ENCODE data around the gene PPM1E.
A peak's percentile ranks its signal among the peaks of the same experiment; 100 is the strongest.

PPM1E gene

GRCh38 chr17:58976541-58976940, 220.9 kb downstream of the PPM1E start:
- Histone ChIP-seq H3K9me3 (ENCODE audit: control insufficient read depth, insufficient read depth, low read length) (no peaks in the 10 kb centered on the region), H3K27me3 (ENCODE audit: control insufficient read depth, insufficient read depth, low read length) (no peaks in the 10 kb centered on the region)

GRCh38 chr17:58980706-58981481, 225.2 kb downstream of the PPM1E start:
- Histone ChIP-seq H3K9me3 (ENCODE audit: control insufficient read depth, insufficient read depth, low read length) (no peaks in the 10 kb centered on the region), H3K27me3 (ENCODE audit: control insufficient read depth, insufficient read depth, low read length) (no peaks in the 10 kb centered on the region), H3K4me1 (ENCODE audit: control insufficient read depth, insufficient read depth, low read length) (peaks cover 7% of the 10 kb centered on the region), H3K36me3 (ENCODE audit: control insufficient read depth, insufficient read depth, low read length) (no peaks in the 10 kb centered on the region), H3K9ac (ENCODE audit: low read depth, low read length) (no peak overlapping the region), H3K4me3 (ENCODE audit: low read depth, low read length) (no peak overlapping the region), H3K27ac (ENCODE audit: low read depth, low read length) (no peak overlapping the region)

More at GRCh38 chr17:58976541-58976940, 220.9 kb downstream of the PPM1E start:
- H3K9ac ChIP-seq (ENCODE audit: low read depth, low read length), result no peak overlapping the region
- H3K4me3 ChIP-seq (ENCODE audit: low read depth, low read length), result no peak overlapping the region
- no peaks in the 10 kb centered on the region for H3K36me3 ChIP-seq (ENCODE audit: control insufficient read depth, insufficient read depth, low read length)
- H3K27ac ChIP-seq (ENCODE audit: low read depth, low read length), result no peak overlapping the region
- H3K4me1 ChIP-seq (ENCODE audit: control insufficient read depth, insufficient read depth, low read length), result no peaks in the 10 kb centered on the region

- Histone ChIP-seq H3K27me3 (ENCODE audit: control insufficient read depth, insufficient read depth, low read length) (no peaks in the 10 kb centered on the region), H3K4me3 (ENCODE audit: low read depth, low read length) (no peak overlapping the region), H3K4me1 (ENCODE audit: control insufficient read depth, insufficient read depth, low read length) (peaks cover 18% of the 10 kb centered on the region), H3K9me3 (ENCODE audit: control insufficient read depth, insufficient read depth, low read length) (no peaks in the 10 kb centered on the region), H3K9ac (ENCODE audit: low read depth, low read length) (no peak overlapping the region), H3K27ac (ENCODE audit: low read depth, low read length) (no peak overlapping the region), H3K36me3 (ENCODE audit: control insufficient read depth, insufficient read depth, low read length) (no peaks in the 10 kb centered on the region)
These were observed 227.0 kb downstream of the PPM1E start for GRCh38 chr17:58982626-58983025.

GRCh38 chr17:58985367-58985766, 229.7 kb downstream of the PPM1E start:
- H3K27ac ChIP-seq (ENCODE audit: low read depth, low read length), result no peak overlapping the region
- H3K36me3 ChIP-seq (ENCODE audit: control insufficient read depth, insufficient read depth, low read length), result no peaks in the 10 kb centered on the region
- no peaks in the 10 kb centered on the region for H3K27me3 ChIP-seq (ENCODE audit: control insufficient read depth, insufficient read depth, low read length)
- peaks cover 30% of the 10 kb centered on the region for H3K4me1 ChIP-seq (ENCODE audit: control insufficient read depth, insufficient read depth, low read length)
- no peak overlapping the region for H3K9ac ChIP-seq (ENCODE audit: low read depth, low read length)
- no peak overlapping the region for H3K4me3 ChIP-seq (ENCODE audit: low read depth, low read length)
- no peaks in the 10 kb centered on the region for H3K9me3 ChIP-seq (ENCODE audit: control insufficient read depth, insufficient read depth, low read length)

- no peaks in the 10 kb centered on the region for H3K36me3 ChIP-seq (ENCODE audit: control insufficient read depth, insufficient read depth, low read length)
- H3K27me3 ChIP-seq (ENCODE audit: control insufficient read depth, insufficient read depth, low read length), result no peaks in the 10 kb centered on the region
- H3K27ac ChIP-seq (ENCODE audit: low read depth, low read length), result no peak overlapping the region
- H3K9ac ChIP-seq (ENCODE audit: low read depth, low read length), result no peak overlapping the region
- H3K4me3 ChIP-seq (ENCODE audit: low read depth, low read length), result no peak overlapping the region
- H3K9me3 ChIP-seq (ENCODE audit: control insufficient read depth, insufficient read depth, low read length), result no peaks in the 10 kb centered on the region
- H3K4me1 ChIP-seq (ENCODE audit: control insufficient read depth, insufficient read depth, low read length), result peaks cover 30% of the 10 kb centered on the region
These were observed 230.3 kb downstream of the PPM1E start for GRCh38 chr17:58985971-58986370.

GRCh38 chr17:58989629-58990028, 234.0 kb downstream of the PPM1E start:
- no peaks in the 10 kb centered on the region for H3K36me3 ChIP-seq (ENCODE audit: control insufficient read depth, insufficient read depth, low read length)
- no peak overlapping the region for H3K4me3 ChIP-seq (ENCODE audit: low read depth, low read length)
- no peaks in the 10 kb centered on the region for H3K27me3 ChIP-seq (ENCODE audit: control insufficient read depth, insufficient read depth, low read length)
- no peak overlapping the region for H3K9ac ChIP-seq (ENCODE audit: low read depth, low read length)
- H3K9me3 ChIP-seq (ENCODE audit: control insufficient read depth, insufficient read depth, low read length), result no peaks in the 10 kb centered on the region
- H3K27ac ChIP-seq (ENCODE audit: low read depth, low read length), result no peak overlapping the region
- H3K4me1 ChIP-seq (ENCODE audit: control insufficient read depth, insufficient read depth, low read length), result peaks cover 42% of the 10 kb centered on the region

GRCh38 chr17:58991718-58992331, 236.2 kb downstream of the PPM1E start:
- Histone ChIP-seq H3K9me3 (ENCODE audit: control insufficient read depth, insufficient read depth, low read length) (no peaks in the 10 kb centered on the region), H3K36me3 (ENCODE audit: control insufficient read depth, insufficient read depth, low read length) (peaks cover 9% of the 10 kb centered on the region; the same call in 1 of the 2 replicates), H3K4me3 (ENCODE audit: low read depth, low read length) (no peak overlapping the region), H3K4me1 (ENCODE audit: control insufficient read depth, insufficient read depth, low read length) (peaks cover 32% of the 10 kb centered on the region), H3K27me3 (ENCODE audit: control insufficient read depth, insufficient read depth, low read length) (no peaks in the 10 kb centered on the region), H3K27ac (ENCODE audit: low read depth, low read length) (no peak overlapping the region), H3K9ac (ENCODE audit: low read depth, low read length) (no peak overlapping the region)

GRCh38 chr17:58993311-58993710, 237.7 kb downstream of the PPM1E start:
- no peaks in the 10 kb centered on the region for H3K27me3 ChIP-seq (ENCODE audit: control insufficient read depth, insufficient read depth, low read length)
- no peaks in the 10 kb centered on the region for H3K9me3 ChIP-seq (ENCODE audit: control insufficient read depth, insufficient read depth, low read length)
- H3K9ac ChIP-seq (ENCODE audit: low read depth, low read length), result no peak overlapping the region
- peak overlapping the region; percentile 69 for H3K27ac ChIP-seq (ENCODE audit: low read depth, low read length)
- no peak overlapping the region for H3K4me3 ChIP-seq (ENCODE audit: low read depth, low read length)
- peaks cover 24% of the 10 kb centered on the region for H3K36me3 ChIP-seq (ENCODE audit: control insufficient read depth, insufficient read depth, low read length)
- H3K4me1 ChIP-seq (ENCODE audit: control insufficient read depth, insufficient read depth, low read length), result peaks cover 18% of the 10 kb centered on the region

- Histone ChIP-seq H3K4me1 (ENCODE audit: control insufficient read depth, insufficient read depth, low read length) (peaks cover 13% of the 10 kb centered on the region; the same call in 1 of the 2 replicates), H3K27ac (ENCODE audit: low read depth, low read length) (no peak overlapping the region), H3K9ac (ENCODE audit: low read depth, low read length) (no peak overlapping the region), H3K9me3 (ENCODE audit: control insufficient read depth, insufficient read depth, low read length) (no peaks in the 10 kb centered on the region), H3K4me3 (ENCODE audit: low read depth, low read length) (no peak overlapping the region), H3K36me3 (ENCODE audit: control insufficient read depth, insufficient read depth, low read length) (peaks cover 40% of the 10 kb centered on the region), H3K27me3 (ENCODE audit: control insufficient read depth, insufficient read depth, low read length) (no peaks in the 10 kb centered on the region)
These were observed 239.7 kb downstream of the PPM1E start for GRCh38 chr17:58995247-58995940.

- H3K27me3 ChIP-seq (ENCODE audit: control insufficient read depth, insufficient read depth, low read length), result no peaks in the 10 kb centered on the region
- H3K27ac ChIP-seq (ENCODE audit: low read depth, low read length), result no peak overlapping the region
- no peak overlapping the region for H3K4me3 ChIP-seq (ENCODE audit: low read depth, low read length)
- H3K9me3 ChIP-seq (ENCODE audit: control insufficient read depth, insufficient read depth, low read length), result no peaks in the 10 kb centered on the region
- peaks cover 46% of the 10 kb centered on the region for H3K36me3 ChIP-seq (ENCODE audit: control insufficient read depth, insufficient read depth, low read length)
- H3K9ac ChIP-seq (ENCODE audit: low read depth, low read length), result no peak overlapping the region
- peaks cover 16% of the 10 kb centered on the region; the same call in 1 of the 2 replicates for H3K4me1 ChIP-seq (ENCODE audit: control insufficient read depth, insufficient read depth, low read length)
These were observed 241.3 kb downstream of the PPM1E start for GRCh38 chr17:58996968-58997367.
